Small intestine (tissue), 7 donors: ENCODE data around the gene KRTAP10-12. TPM values are rescaled to one million over a fixed set of nuclear protein-coding genes. Genes with fewer than 3 reads are reported as not detected.

Experiments used
- DNase-seq, 2 donors: peaks; one replicate each; pipeline versions ENCODE4 v3.0.0 to v3.0.0-alpha.2; 2013
- FAIRE-seq: peaks from 2 replicates; lab custom pipeline; 2012; peaks lifted over from hg19 to GRCh38; lab: Jason Lieb, UNC
- H3K27ac ChIP-seq, 3 donors: one replicate each; pipeline ENCODE4 v1.5.1; 2013; ENCODE audit warnings: low read length in 2 of 3, mild to moderate bottlenecking in 2 of 3, control low read depth in 1 of 3, inconsistent platforms in 1 of 3, low read depth in 1 of 3, moderate library complexity in 1 of 3
- H3K27me3 ChIP-seq, 3 donors: one replicate each; pipeline ENCODE4 v1.6.1; 2013; ENCODE audit warnings: low read length in 3 of 3, inconsistent platforms in 1 of 3; ENCODE audit not compliant: control insufficient read depth in 3 of 3, insufficient read depth in 3 of 3
- H3K36me3 ChIP-seq, 3 donors: one replicate each; pipeline ENCODE4 v1.6.1; 2013; ENCODE audit warnings: low read length in 3 of 3, inconsistent platforms in 1 of 3, low read depth in 1 of 3, mild to moderate bottlenecking in 1 of 3, moderate library complexity in 1 of 3; ENCODE audit not compliant: control insufficient read depth in 3 of 3, insufficient read depth in 2 of 3
- H3K4me1 ChIP-seq, 3 donors: one replicate each; pipeline ENCODE4 v1.6.1; 2013; ENCODE audit warnings: low read length in 2 of 3, inconsistent platforms in 1 of 3, low read depth in 1 of 3, mild to moderate bottlenecking in 1 of 3, moderate library complexity in 1 of 3; ENCODE audit not compliant: control insufficient read depth in 3 of 3, insufficient read depth in 2 of 3
- H3K4me3 ChIP-seq, 3 donors: one replicate each; pipeline ENCODE4 v1.5.1; 2013; ENCODE audit warnings: low read length in 3 of 3, control low read depth in 1 of 3, inconsistent platforms in 1 of 3, low read depth in 1 of 3, mild to moderate bottlenecking in 1 of 3, moderate library complexity in 1 of 3
- H3K9me3 ChIP-seq, 2 donors: one replicate each; pipeline ENCODE4 v1.6.1; 2013; ENCODE audit warnings: low read depth in 1 of 2, low read length in 1 of 2; ENCODE audit not compliant: control insufficient read depth in 2 of 2, insufficient read depth in 1 of 2
- whole genome bisulfite sequencing, 3 donors: extraction: QIAGEN DNeasy Blood & Tissue Kit; methylation state at CpG; one replicate each; pipeline ENCODE4 v1.1.7; 2013; 5-methylcytosine and 5-hydroxymethylcytosine counted together
- polyA plus RNA-seq, 4 donors: library from polyadenylated mRNA; stranded (reverse) in 3 of 4; unstranded in 1 of 4; fragments of 200-250 nt in 3 of 4; fragments of 120-200 nt in 1 of 4; gene quantifications; one replicate each; pipeline versions ENCODE4 v1.2.1 to v1.2.3, GENCODE V29; 2013
- donor health status: healthy with polysubstance abuse.
- donor health status: control.
- donor health status: control.
- donor health status: Bipolar disorder and iron deficiency.
- donor health status: healthy.

KRTAP10-12 gene
- polyA plus RNA-seq, 4 donors, result not detected

DNA sequence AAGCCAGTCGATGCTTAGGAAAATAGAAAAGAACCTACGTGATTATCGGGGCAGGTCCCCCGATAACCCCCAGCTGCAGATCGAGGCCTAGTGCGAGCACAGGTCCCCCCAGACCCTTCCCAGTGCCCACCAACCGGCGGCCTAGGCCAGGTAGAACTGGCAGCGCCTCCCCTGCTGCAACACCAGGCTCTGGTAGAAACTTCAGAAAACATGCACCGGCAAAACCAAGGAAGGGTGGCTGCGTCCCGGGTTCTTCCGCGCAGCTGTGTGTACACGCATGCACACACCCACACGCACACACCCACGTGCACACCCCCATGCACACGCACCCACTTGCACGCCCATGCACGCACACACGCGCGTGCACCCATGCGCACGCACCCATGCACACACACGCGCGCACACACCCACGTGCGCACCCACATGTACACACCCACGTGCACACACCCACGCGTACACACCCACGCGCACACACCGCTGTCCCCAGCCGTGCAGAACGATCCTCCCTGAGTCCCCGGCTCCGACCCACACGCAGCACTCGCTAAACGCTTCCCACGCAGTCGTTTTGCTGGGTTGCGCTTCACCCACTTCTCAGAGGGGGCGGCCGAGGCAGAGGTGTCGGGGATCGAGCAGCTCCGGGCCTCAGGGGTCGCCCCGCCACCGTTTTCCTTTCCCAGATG lies 9.2 kb downstream of the KRTAP10-12 start:
- DNase-seq, result no peak
- H3K27me3 ChIP-seq, result peaks cover 12 to 84% (median 53%) of the 10 kb centered on the region in 3 donors
- FAIRE-seq, result no peak

GRCh38 chr21:44706706-44707581 lies 10.0 kb downstream of the KRTAP10-12 start:
- H3K36me3 ChIP-seq, result no peaks in the 10 kb centered on the region
- no peak overlapping the region for H3K4me3 ChIP-seq
- peaks cover 0 to 10% of the 10 kb centered on the region in 2 donors for H3K9me3 ChIP-seq
- DNase-seq, result no peak
- FAIRE-seq, result no peak
- no peaks in the 10 kb centered on the region for H3K4me1 ChIP-seq
- no peak overlapping the region for H3K27ac ChIP-seq
- H3K27me3 ChIP-seq, result peaks cover 15 to 84% (median 60%) of the 10 kb centered on the region in 3 donors
- WGBS, 3 donors, result 9 to 14% (median 11%) methylated on average over 37 to 46 of the region's 46 CpGs

More for the DNA sequence above, 9.2 kb downstream of the KRTAP10-12 start:
- WGBS, 3 donors, result 9 to 22% (median 22%) methylated on average over 50 to 54 of the region's 54 CpGs
- Histone ChIP-seq H3K27ac (no peak overlapping the region), H3K9me3 (peaks cover 0 to 10% of the 10 kb centered on the region in 2 donors), H3K36me3 (no peaks in the 10 kb centered on the region), H3K4me1 (no peaks in the 10 kb centered on the region), H3K4me3 (no peak overlapping the region)

GRCh38 chr21:44708213-44708865 lies 11.4 kb downstream of the KRTAP10-12 start:
- H3K9me3 ChIP-seq, result peaks cover 0 to 10% of the 10 kb centered on the region in 2 donors
- no peaks in the 10 kb centered on the region for H3K36me3 ChIP-seq
- peaks cover 15 to 90% (median 66%) of the 10 kb centered on the region in 3 donors for H3K27me3 ChIP-seq
- no peak overlapping the region for H3K4me3 ChIP-seq
- FAIRE-seq (no peak), DNase-seq (no peak)
- H3K4me1 ChIP-seq, result no peaks in the 10 kb centered on the region
- no peak overlapping the region for H3K27ac ChIP-seq
- 3 to 7% (median 6%) methylated on average over 13 of the region's 13 CpGs for WGBS, 3 donors

DNA sequence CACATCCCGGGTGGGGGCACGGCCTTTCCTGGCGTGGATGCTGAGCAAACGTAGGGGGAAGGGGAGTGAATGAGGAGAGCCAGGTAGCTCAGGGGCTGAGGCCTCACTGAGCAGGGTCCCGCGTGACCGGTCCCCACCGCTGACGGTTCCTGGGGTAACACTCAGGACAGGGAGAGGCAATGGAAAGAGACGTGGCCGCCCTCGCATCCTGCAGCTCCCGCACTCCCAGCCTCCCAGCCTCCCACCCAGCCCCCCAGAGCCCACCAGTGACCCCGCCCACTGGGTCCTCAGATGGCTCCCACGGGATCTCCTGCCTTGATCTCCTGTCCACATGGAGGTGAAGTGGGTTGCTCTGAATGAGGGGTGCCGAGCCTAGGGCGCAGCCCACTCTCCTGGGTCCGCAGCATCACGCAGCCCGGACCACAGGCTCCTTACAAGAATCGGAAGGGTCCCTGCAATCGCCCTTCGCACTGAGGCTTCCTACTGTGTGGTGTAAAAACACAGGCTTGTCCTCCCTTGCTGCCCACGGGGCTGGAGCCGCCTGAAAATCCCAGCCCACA lies 12.0 kb downstream of the KRTAP10-12 start:
- Histone ChIP-seq H3K9me3 (peaks cover 0 to 10% of the 10 kb centered on the region in 2 donors), H3K27ac (no peak overlapping the region), H3K36me3 (no peaks in the 10 kb centered on the region), H3K4me3 (no peak overlapping the region), H3K4me1 (no peaks in the 10 kb centered on the region), H3K27me3 (peaks cover 17 to 90% (median 63%) of the 10 kb centered on the region in 3 donors)
- no peak for FAIRE-seq
- WGBS, 3 donors, result 7 to 11% (median 9%) methylated on average over 23 to 25 of the region's 25 CpGs
- DNase-seq, result no peak

DNA sequence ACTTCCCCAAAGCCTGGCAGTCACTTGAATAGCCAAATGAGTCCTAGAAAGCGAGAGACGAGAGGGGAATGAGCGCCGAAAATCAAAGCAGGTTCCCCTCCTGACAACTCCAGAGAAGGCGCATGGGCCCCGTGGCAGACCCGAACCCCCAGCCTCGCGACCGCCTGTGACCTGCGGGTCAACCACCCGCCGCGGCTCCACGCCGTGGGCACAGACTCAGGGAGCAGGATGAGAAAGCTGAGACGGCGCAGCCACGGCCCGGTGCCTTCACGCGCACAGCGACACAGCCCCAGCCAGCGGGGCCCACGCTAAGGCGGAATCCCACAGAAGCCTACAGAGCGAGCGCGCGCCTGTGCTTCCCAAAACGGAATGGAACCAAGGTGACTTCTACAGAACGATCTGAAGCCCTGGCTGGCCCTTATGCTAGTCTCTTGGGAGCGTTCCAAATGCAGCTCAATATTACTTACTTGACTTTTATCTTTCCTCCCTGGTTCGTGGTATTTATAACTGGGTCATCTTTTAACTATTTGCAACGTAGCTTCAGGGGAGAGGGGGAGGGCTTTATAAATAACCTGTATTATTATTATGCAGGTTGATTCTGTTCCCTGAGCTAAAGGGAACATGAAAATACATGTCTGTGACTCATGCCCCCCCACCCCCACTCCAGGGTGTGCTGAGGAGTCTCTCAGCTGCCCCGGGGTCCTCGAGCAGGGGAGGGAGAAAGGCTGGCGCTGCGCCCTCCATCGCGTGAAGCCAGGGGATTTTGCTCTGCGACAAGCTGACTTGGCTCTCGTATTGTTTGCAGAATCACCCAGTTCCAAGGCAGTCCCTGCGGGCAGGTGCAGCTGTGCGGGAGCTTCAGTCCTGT lies 12.7 kb downstream of the KRTAP10-12 start:
- no peaks in the 10 kb centered on the region for H3K4me1 ChIP-seq
- peaks cover 0 to 8% of the 10 kb centered on the region in 2 donors for H3K9me3 ChIP-seq
- H3K4me3 ChIP-seq, result no peak overlapping the region
- no peak for DNase-seq
- H3K36me3 ChIP-seq, result no peaks in the 10 kb centered on the region
- WGBS, 3 donors, result 4 to 7% (median 4%) methylated on average over 45 of the region's 45 CpGs
- no peak overlapping the region for H3K27ac ChIP-seq
- peaks cover 17 to 88% (median 58%) of the 10 kb centered on the region in 3 donors for H3K27me3 ChIP-seq
- no peak for FAIRE-seq

DNA sequence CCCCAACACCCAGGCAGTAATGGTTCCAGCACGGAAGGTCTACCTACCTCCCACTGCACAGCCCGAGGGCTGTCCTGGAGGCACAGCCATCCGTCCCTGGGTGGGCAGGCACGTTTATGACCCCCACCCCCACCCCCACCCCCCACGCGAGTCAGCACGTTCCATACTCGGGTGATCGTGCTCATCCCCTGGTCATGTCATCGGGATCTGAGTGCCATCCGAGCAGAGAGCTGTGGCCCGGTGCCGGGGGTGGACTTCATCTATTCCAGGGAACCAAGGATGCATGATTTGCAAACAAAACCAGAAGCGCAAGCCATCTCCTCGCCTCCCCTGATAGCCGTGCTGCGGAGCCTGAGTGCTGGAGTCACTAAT lies 13.3 kb downstream of the KRTAP10-12 start:
- WGBS, 3 donors, result 6 to 8% (median 6%) methylated on average over 17 of the region's 17 CpGs
- H3K36me3 ChIP-seq, result no peaks in the 10 kb centered on the region
- DNase-seq (no peak), FAIRE-seq (no peak)
- no peaks in the 10 kb centered on the region for H3K4me1 ChIP-seq
- H3K9me3 ChIP-seq, result peaks cover 0 to 6% of the 10 kb centered on the region in 2 donors
- H3K27me3 ChIP-seq, result peaks cover 17 to 91% (median 57%) of the 10 kb centered on the region in 3 donors
- no peak overlapping the region for H3K27ac ChIP-seq
- no peak overlapping the region for H3K4me3 ChIP-seq

DNA sequence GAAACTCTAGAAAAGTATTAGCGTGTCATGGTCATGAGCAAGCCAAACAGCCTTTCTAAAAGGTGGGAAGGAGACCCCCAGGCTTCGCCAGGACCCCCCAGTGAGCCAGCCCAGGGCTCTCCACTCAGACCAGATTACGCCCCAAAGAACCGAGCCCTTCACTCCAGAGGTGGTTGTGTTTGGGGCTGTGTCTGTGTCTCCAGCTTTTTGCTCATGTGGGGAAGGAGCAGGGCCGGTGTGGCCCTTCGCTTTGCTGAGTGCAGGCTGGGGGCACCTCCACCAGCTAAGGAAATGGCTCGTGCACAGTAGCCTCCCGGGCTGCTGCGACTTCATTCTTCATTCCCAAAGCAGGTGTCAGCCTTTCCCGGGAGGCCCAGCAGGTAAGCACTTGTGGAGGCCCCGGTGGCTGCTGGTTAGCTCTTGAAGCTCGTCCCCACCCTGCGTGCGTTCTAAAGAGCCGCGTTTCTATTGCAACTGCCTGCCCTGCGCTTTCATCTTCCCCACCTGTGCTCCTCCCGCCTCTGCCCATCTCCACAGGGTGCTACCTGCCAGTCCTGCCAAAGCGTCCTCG lies 13.9 kb downstream of the KRTAP10-12 start:
- Histone ChIP-seq H3K9me3 (peaks cover 0 to 5% of the 10 kb centered on the region in 2 donors), H3K4me1 (no peaks in the 10 kb centered on the region), H3K27me3 (peaks cover 17 to 95% (median 57%) of the 10 kb centered on the region in 3 donors), H3K4me3 (no peak overlapping the region), H3K27ac (no peak overlapping the region), H3K36me3 (no peaks in the 10 kb centered on the region)
- no peak for FAIRE-seq
- peak; percentile 11 to 35 for DNase-seq
- 3 to 5% (median 4%) methylated on average over 20 of the region's 20 CpGs for WGBS, 3 donors
